Stimulated activated CD8-positive, alpha-beta memory T cell treated with anti-CD3 and anti-CD28 coated beads, Interleukin-4, amount 100 ng/mL, for 4 hours (primary cell): Measurements from ENCODE around the gene ALDH1A2.
"Not testable (repeated sequence)": the region's sequence is repeated elsewhere in the genome, so short reads cannot be mapped to it uniquely, and the experiment has no call there.

Source experiments
- DNase-seq, 2 donors: peaks; one replicate each; pipeline ENCODE4 v3.0.0-alpha.2; 2020; ENCODE audit warnings: low read depth in 2 of 2, low spot score in 1 of 2

The ALDH1A2 gene

GRCh38 chr15:58043192-58043903, 22.2 kb downstream of the ALDH1A2 start:
- no peak for DNase-seq

GRCh38 chr15:58042006-58042405, 23.5 kb downstream of the ALDH1A2 start:
- DNase-seq, result no peak

- DNase-seq, result no peak
Observed at GRCh38 chr15:58040150-58040549, 25.4 kb downstream of the ALDH1A2 start.

- no peak for DNase-seq
Observed at GRCh38 chr15:58039079-58040035, 26.2 kb downstream of the ALDH1A2 start.

- no peak for DNase-seq
Observed at GRCh38 chr15:58038426-58039078, 27.0 kb downstream of the ALDH1A2 start.

- DNase-seq, result no peak
Observed at GRCh38 chr15:58037723-58038301, 27.7 kb downstream of the ALDH1A2 start.

- DNase-seq, result no peak
Observed at GRCh38 chr15:58036579-58036978, 28.9 kb downstream of the ALDH1A2 start.

- DNase-seq, result not testable (repeated sequence)
Observed at GRCh38 chr15:58028392-58028791, 37.1 kb downstream of the ALDH1A2 start.

- DNase-seq, result no peak
Observed at GRCh38 chr15:58026552-58026951, 39.0 kb downstream of the ALDH1A2 start.

GRCh38 chr15:58026051-58026450, 39.5 kb downstream of the ALDH1A2 start:
- DNase-seq, result no peak

GRCh38 chr15:58021332-58022230, 43.9 kb downstream of the ALDH1A2 start:
- DNase-seq, result no peak

- no peak for DNase-seq
Observed at GRCh38 chr15:58019503-58020376, 45.8 kb downstream of the ALDH1A2 start.

- DNase-seq, result no peak
Observed at GRCh38 chr15:58017869-58018268, 47.6 kb downstream of the ALDH1A2 start.

- DNase-seq, result no peak
Observed at GRCh38 chr15:58016581-58017175, 48.8 kb downstream of the ALDH1A2 start.

- DNase-seq, result no peak
Observed at GRCh38 chr15:58015565-58015964, 49.9 kb downstream of the ALDH1A2 start.

- DNase-seq, result no peak
Observed at GRCh38 chr15:58014470-58014869, 51.0 kb downstream of the ALDH1A2 start.

GRCh38 chr15:58014040-58014439, 51.5 kb downstream of the ALDH1A2 start:
- no peak for DNase-seq

GRCh38 chr15:58010983-58011382, 54.5 kb downstream of the ALDH1A2 start:
- DNase-seq, result no peak

GRCh38 chr15:58003810-58004209, 61.7 kb downstream of the ALDH1A2 start:
- DNase-seq, result no peak
